ENCODE results near the gene HACL1. TPM values are rescaled to one million over a fixed set of nuclear protein-coding genes. Genes with fewer than 3 reads are reported as not detected.

HACL1 gene
- total and polyA plus RNA-seq, 2 donors (not counting 3 experiments of a cell fraction or from before 2014, with no cell fraction given), result 16.5 to 27.4 TPM

DNA sequence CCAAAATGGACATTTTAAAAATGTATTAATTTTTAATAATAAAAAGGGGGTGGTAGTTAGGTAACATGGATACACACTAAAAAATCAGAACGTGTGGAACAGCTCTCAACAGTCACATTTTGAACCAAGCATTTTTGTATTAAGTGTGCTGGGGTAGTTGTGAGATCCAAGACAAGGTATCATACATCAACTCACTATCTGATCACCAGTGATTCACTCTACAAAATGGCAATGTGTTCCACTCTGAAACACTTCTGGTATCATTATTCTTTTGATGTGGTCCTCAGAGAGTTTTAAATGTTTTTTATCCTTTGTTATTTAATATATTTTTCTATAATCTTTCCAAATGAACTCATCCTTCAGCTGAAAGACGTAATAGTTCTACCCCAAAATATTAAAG is 5.4 kb downstream of the HACL1 start:
- FAIRE-seq (no peak), DNase-seq (ENCODE audit: low read depth, low spot score) (no peak)
- peaks cover 8% of the 10 kb centered on the region for H3K4me1 ChIP-seq (ENCODE audit: control insufficient read depth, extremely low read depth, insufficient read depth, low read length)
- H3K27me3 ChIP-seq (ENCODE audit: control insufficient read depth in 2 of 2, insufficient read depth in 2 of 2, low read length in 2 of 2), result no peaks in the 10 kb centered on the region
- ChIA-PET CTCF (interaction anchor here (2.3 kb wide), 1 partner anchor 216 kb away, joined by 7 read pairs; no protein-coding TSS in a partner anchor), POLR2A (no interaction called here)
- H3K9me1 ChIP-seq (replicated peaks; ENCODE audit: control insufficient read depth, extremely low read depth, insufficient read depth, low read length), result no peaks in the 10 kb centered on the region
- no peaks in the 10 kb centered on the region for H3K9me3 ChIP-seq (replicated peaks; ENCODE audit: control insufficient read depth, insufficient read depth, low read length)
- peaks cover 6% of the 10 kb centered on the region for H3K79me2 ChIP-seq (ENCODE audit: control insufficient read depth, insufficient read depth, low read length)
- H4K20me1 ChIP-seq (replicated peaks; ENCODE audit: control insufficient read depth, extremely low read depth, insufficient read depth, low read length), result no peaks in the 10 kb centered on the region
- peaks cover 3 to 7% of the 10 kb centered on the region in 2 experiments for H3K36me3 ChIP-seq (ENCODE audit: control insufficient read depth in 2 of 2, extremely low read depth in 1 of 2, insufficient read depth in 2 of 2, low read length in 2 of 2)
- H3K4me2 ChIP-seq (ENCODE audit: insufficient read depth, low read length), result no peak overlapping the region
- no peak overlapping the region for H2AFZ ChIP-seq (ENCODE audit: low read depth, low read length)
- H3K9ac ChIP-seq (replicated peaks; ENCODE audit: extremely low read depth, insufficient read depth, low read length), result no peak overlapping the region
- H3K27ac ChIP-seq (ENCODE audit: insufficient read depth, low read depth, low read length), result no peak overlapping the region
- intact Hi-C loops (cut with micrococcal nuclease) (no loop called here), dilution Hi-C loops (cut with MboI; ENCODE audit: extremely low pct_ligation_motif_present, low sequenced_read_pairs) (no loop called here)
- BruUV-seq (replicated peaks), result no TSS peak
- H3K4me3 ChIP-seq (replicated peaks in 1 of 3; ENCODE audit: insufficient read depth in 1 of 3, low read depth in 1 of 3, low read length in 3 of 3), result no peak overlapping the region
- TF ChIP-seq, protein P1, sequence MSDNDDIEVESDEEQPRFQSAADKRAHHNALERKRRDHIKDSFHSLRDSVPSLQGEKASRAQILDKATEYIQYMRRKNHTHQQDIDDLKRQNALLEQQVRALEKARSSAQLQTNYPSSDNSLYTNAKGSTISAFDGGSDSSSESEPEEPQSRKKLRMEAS (IDR thresholded peaks at IDR 0.05; ENCODE audit: insufficient read depth, insufficient read length), result no peak
- TF ChIP-seq JUN (IDR thresholded peaks at IDR 0.05; ENCODE audit: borderline replicate concordance, insufficient read depth, insufficient read length, low read depth) (no peak), POLR2AphosphoS5 (IDR thresholded peaks at IDR 0.05; ENCODE audit: insufficient read depth, low read depth, low read length) (no peak), FOS (IDR thresholded peaks at IDR 0.05; ENCODE audit: borderline replicate concordance, insufficient read depth, low read length) (no peak), EZH2 (IDR thresholded peaks at IDR 0.05; ENCODE audit: borderline replicate concordance, low read depth, low read length, severe bottlenecking) (no peak), MYC (IDR thresholded peaks at IDR 0.05; ENCODE audit: low read depth, low read length) (no peak), POLR2A (IDR thresholded peaks at IDR 0.05; ENCODE audit: low read depth, low read length) (no peak), GATA2 (IDR thresholded peaks at IDR 0.05; ENCODE audit: insufficient read depth, insufficient read length, low read depth, low read length) (no peak)
- TF ChIP-seq, protein P2, sequence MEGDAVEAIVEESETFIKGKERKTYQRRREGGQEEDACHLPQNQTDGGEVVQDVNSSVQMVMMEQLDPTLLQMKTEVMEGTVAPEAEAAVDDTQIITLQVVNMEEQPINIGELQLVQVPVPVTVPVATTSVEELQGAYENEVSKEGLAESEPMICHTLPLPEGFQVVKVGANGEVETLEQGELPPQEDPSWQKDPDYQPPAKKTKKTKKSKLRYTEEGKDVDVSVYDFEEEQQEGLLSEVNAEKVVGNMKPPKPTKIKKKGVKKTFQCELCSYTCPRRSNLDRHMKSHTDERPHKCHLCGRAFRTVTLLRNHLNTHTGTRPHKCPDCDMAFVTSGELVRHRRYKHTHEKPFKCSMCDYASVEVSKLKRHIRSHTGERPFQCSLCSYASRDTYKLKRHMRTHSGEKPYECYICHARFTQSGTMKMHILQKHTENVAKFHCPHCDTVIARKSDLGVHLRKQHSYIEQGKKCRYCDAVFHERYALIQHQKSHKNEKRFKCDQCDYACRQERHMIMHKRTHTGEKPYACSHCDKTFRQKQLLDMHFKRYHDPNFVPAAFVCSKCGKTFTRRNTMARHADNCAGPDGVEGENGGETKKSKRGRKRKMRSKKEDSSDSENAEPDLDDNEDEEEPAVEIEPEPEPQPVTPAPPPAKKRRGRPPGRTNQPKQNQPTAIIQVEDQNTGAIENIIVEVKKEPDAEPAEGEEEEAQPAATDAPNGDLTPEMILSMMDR (IDR thresholded peaks at IDR 0.05; ENCODE audit: extremely low read depth in 1 of 2, insufficient read depth in 1 of 2, low read depth in 1 of 2, low read length in 2 of 2), result no peak
